Skeletal muscle tissue (tissue), 4 donors: ENCODE data around the gene SLC7A5. TPM values are rescaled to one million over a fixed set of nuclear protein-coding genes. Genes with fewer than 3 reads are reported as not detected.
"Not testable (repeated sequence)": the region's sequence is repeated elsewhere in the genome, so short reads cannot be mapped to it uniquely, and the experiment has no call there.

Experiments used
- H3K27ac ChIP-seq: one replicate; pipeline ENCODE4 v1.7.0; 2013; ENCODE audit warnings: mild to moderate bottlenecking, low read depth, low read length, inconsistent platforms
- H3K27me3 ChIP-seq, 3 donors: one replicate each; pipeline ENCODE4 v1.7.0; 2013; ENCODE audit warnings: low read length in 3 of 3; ENCODE audit not compliant: control insufficient read depth in 3 of 3, insufficient read depth in 3 of 3
- H3K36me3 ChIP-seq, 3 donors: one replicate each; pipeline ENCODE4 v1.7.0; 2013; ENCODE audit warnings: low read length in 3 of 3; ENCODE audit not compliant: control insufficient read depth in 3 of 3, insufficient read depth in 3 of 3
- H3K4me1 ChIP-seq, 3 donors: one replicate each; pipeline ENCODE4 v1.7.0; 2013; ENCODE audit warnings: low read length in 3 of 3, mild to moderate bottlenecking in 3 of 3; ENCODE audit not compliant: control insufficient read depth in 3 of 3, insufficient read depth in 3 of 3
- H3K4me3 ChIP-seq, 3 donors: one replicate each; pipeline ENCODE4 v1.7.0; 2013; ENCODE audit warnings: low read length in 3 of 3
- H3K9ac ChIP-seq, 3 donors: one replicate each; pipeline ENCODE4 v1.7.0; 2013; ENCODE audit warnings: low read length in 3 of 3, mild to moderate bottlenecking in 3 of 3, moderate library complexity in 2 of 3, low read depth in 1 of 3
- H3K9me3 ChIP-seq, 3 donors: one replicate each; pipeline ENCODE4 v1.7.0; 2013; ENCODE audit warnings: low read length in 3 of 3; ENCODE audit not compliant: control insufficient read depth in 3 of 3
- total RNA-seq: library from RNA; depleted of rRNA; stranded (reverse); fragments of >200 nt; gene quantifications from one replicate; pipeline ENCODE4 v1.2.3, GENCODE V29; 2014
- donor health status: Osteomylitis.

The SLC7A5 gene
- total RNA-seq = 3.1 TPM

GRCh38 chr16:87869061-87869878 is at the start of gene SLC7A5:
Gene SLC7A5 (minus strand): TSS chr16:87869507. CDS start chr16:87869422, 85 bp downstream.
- not testable (repeated sequence) for H3K36me3 ChIP-seq, H3K27me3 ChIP-seq, H3K27ac ChIP-seq, H3K9me3 ChIP-seq
- Histone ChIP-seq H3K4me1 (peaks cover 11 to 16% (median 14%) of the 10 kb centered on the region in 3 donors), H3K9ac (peak within 1 kb of the TSS in 2 of 3 donors; percentile 45 to 62), H3K4me3 (peak within 1 kb of the TSS; percentile 56 to 69 (median 64))

GRCh38 chr16:87918338-87918737 is 49.0 kb upstream of the SLC7A5 start:
- Histone ChIP-seq H3K36me3 (no peaks in the 10 kb centered on the region), H3K27ac (peak overlapping the region; percentile 64), H3K27me3 (peaks cover 0 to 3% (median 0%) of the 10 kb centered on the region in 3 donors), H3K4me1 (peaks cover 4 to 25% (median 21%) of the 10 kb centered on the region in 3 donors), H3K9ac (peak overlapping the region; percentile 43 to 81 (median 59)), H3K9me3 (no peaks in the 10 kb centered on the region), H3K4me3 (peak overlapping the region; percentile 54 to 61 (median 60))

GRCh38 chr16:87917503-87917902 is 48.2 kb upstream of the SLC7A5 start:
- H3K36me3 ChIP-seq = no peaks in the 10 kb centered on the region
- H3K9ac ChIP-seq = no peak overlapping the region
- H3K27ac ChIP-seq = no peak overlapping the region
- H3K27me3 ChIP-seq = peaks cover 0 to 3% (median 0%) of the 10 kb centered on the region in 3 donors
- peaks cover 4 to 21% (median 21%) of the 10 kb centered on the region in 3 donors for H3K4me1 ChIP-seq
- no peaks in the 10 kb centered on the region for H3K9me3 ChIP-seq
- no peak overlapping the region for H3K4me3 ChIP-seq

GRCh38 chr16:87914812-87915211 is 45.5 kb upstream of the SLC7A5 start:
- Histone ChIP-seq H3K27ac (no peak overlapping the region), H3K4me1 (peaks cover 10 to 33% (median 33%) of the 10 kb centered on the region in 3 donors), H3K4me3 (no peak overlapping the region), H3K9ac (no peak overlapping the region), H3K36me3 (no peaks in the 10 kb centered on the region), H3K27me3 (peaks cover 0 to 3% (median 0%) of the 10 kb centered on the region in 3 donors), H3K9me3 (no peaks in the 10 kb centered on the region)

- not testable (repeated sequence) for H3K27ac ChIP-seq, H3K9ac ChIP-seq, H3K4me3 ChIP-seq, H3K36me3 ChIP-seq, H3K27me3 ChIP-seq, H3K9me3 ChIP-seq
- H3K4me1 ChIP-seq = peaks cover 10 to 39% (median 31%) of the 10 kb centered on the region in 3 donors
These were observed 44.9 kb upstream of the SLC7A5 start for GRCh38 chr16:87914021-87914725.

- H3K36me3 ChIP-seq, H3K4me3 ChIP-seq, H3K27me3 ChIP-seq, H3K9ac ChIP-seq, H3K9me3 ChIP-seq, H3K27ac ChIP-seq: not testable (repeated sequence)
- H3K4me1 ChIP-seq = peaks cover 6 to 24% (median 17%) of the 10 kb centered on the region in 3 donors
These were observed 43.4 kb upstream of the SLC7A5 start for GRCh38 chr16:87912691-87913090.

GRCh38 chr16:87911106-87911763 is 41.9 kb upstream of the SLC7A5 start:
- not testable (repeated sequence) for H3K9me3 ChIP-seq, H3K4me3 ChIP-seq, H3K36me3 ChIP-seq, H3K27me3 ChIP-seq
- H3K4me1 ChIP-seq = peaks cover 6 to 22% (median 16%) of the 10 kb centered on the region in 3 donors
- H3K9ac ChIP-seq = peak overlapping the region in 2 of 3 donors; percentile 50 to 69
- H3K27ac ChIP-seq = peak overlapping the region; percentile 88

GRCh38 chr16:87909203-87909935 is 40.1 kb upstream of the SLC7A5 start:
- not testable (repeated sequence) for H3K4me3 ChIP-seq, H3K27ac ChIP-seq, H3K27me3 ChIP-seq, H3K9me3 ChIP-seq, H3K36me3 ChIP-seq
- H3K9ac ChIP-seq = peak overlapping the region in 1 of 3 donors; percentile 2
- H3K4me1 ChIP-seq = peaks cover 6 to 22% (median 16%) of the 10 kb centered on the region in 3 donors

GRCh38 chr16:87908101-87908500 is 38.8 kb upstream of the SLC7A5 start:
- H3K27me3 ChIP-seq, H3K9me3 ChIP-seq, H3K27ac ChIP-seq, H3K36me3 ChIP-seq, H3K4me3 ChIP-seq, H3K9ac ChIP-seq: not testable (repeated sequence)
- peaks cover 6 to 22% (median 16%) of the 10 kb centered on the region in 3 donors for H3K4me1 ChIP-seq
